Psoas muscle (tissue), 8 donors: ENCODE data around the gene NEK7. TPM values are rescaled to one million over a fixed set of nuclear protein-coding genes. Genes with fewer than 3 reads are reported as not detected.
A peak's percentile ranks its signal among the peaks of the same experiment; 100 is the strongest.

Source experiments
- ATAC-seq, 4 donors: fragments of 200-7000 bp; cut with Tn5 transposase; one replicate each; pipeline ENCODE4 v1.9.1; 2020; ENCODE audit warnings: moderate library complexity in 3 of 4, mild to moderate bottlenecking in 2 of 4
- DNase-seq, 2 donors: peaks; one replicate each; pipeline ENCODE4 v3.0.0-alpha.2; 2020
- H3K27ac ChIP-seq: fragments of 200-600 bp; one replicate; pipeline ENCODE4 v1.8.0; 2022
- H3K27me3 ChIP-seq, 3 donors: fragments of 200-600 bp in 1 of 3; one replicate each; pipeline versions ENCODE4 v1.6.1 to v1.8.0; 2013 to 2022; ENCODE audit warnings: low read length in 2 of 3, mild to moderate bottlenecking in 2 of 3, moderate library complexity in 1 of 3; ENCODE audit not compliant: insufficient read depth in 3 of 3
- H3K36me3 ChIP-seq, 2 donors: fragments of 200-600 bp in 1 of 2; one replicate each; pipeline versions ENCODE4 v1.6.1 to v1.8.0; 2013 to 2022; ENCODE audit warnings: low read depth in 1 of 2, mild to moderate bottlenecking in 1 of 2, moderate library complexity in 1 of 2; ENCODE audit not compliant: insufficient read depth in 1 of 2
- H3K4me1 ChIP-seq: fragments of 200-600 bp; one replicate; pipeline ENCODE4 v1.8.0; 2022
- H3K4me3 ChIP-seq: fragments of 200-600 bp; one replicate; pipeline ENCODE4 v1.8.0; 2022; ENCODE audit warnings: mild to moderate bottlenecking
- H3K9me3 ChIP-seq: fragments of 200-600 bp; one replicate; pipeline ENCODE4 v1.8.0; 2022
- CTCF ChIP-seq: fragments of 200-600 bp; IDR thresholded peaks from one replicate; pipeline ENCODE4 v1.8.0; 2022; ENCODE audit warnings: antibody characterized with exemption
- WGBS, 3 donors: extraction: QIAGEN DNeasy Blood & Tissue Kit; methylation state at CpG; one replicate each; pipeline versions ENCODE4 v1.1.6 to v1.1.7; 2013; 5-methylcytosine and 5-hydroxymethylcytosine counted together
- intact Hi-C, 2 donors: fragments of 100-400 bp; cut with DNase I; formaldehyde crosslinking; loops; one replicate each; pipeline versions ENCODE4 v1.11.0 to v1.14.2; 2022
- polyA plus RNA-seq, 3 donors: library from polyadenylated mRNA; stranded (reverse); fragments of 200-250 nt; gene quantifications; one replicate each; pipeline ENCODE4 v1.2.3, GENCODE V29; 2013
- total RNA-seq, 4 donors: library from RNA; stranded (reverse); fragmentation: NEBNext Ultra II Directional in 2 of 4; extraction: Animal tissue kit (Norgen Biotek cat#: 25700) in 2 of 4; gene quantifications; one replicate each; pipeline versions ENCODE4 v1.2.1 to v1.2.4, GENCODE V29; 2021 to 2023
- donor health status: healthy with polysubstance abuse.
- donor health status: DM: no; HTN: no; CAD: no; lungs with moderate emphysema.
- donor health status: Bipolar disorder and iron deficiency.
- donor health status: healthy.
- donor health status: DM: yes; HTN: yes; CAD: no.
- donor health status: DM: no; HTN: no; CAD: no.
- donor health status: DM: no; HTN: no; CAD: no.
- donor health status: DM: yes; HTN: yes; CAD: no.

The NEK7 gene
- total and polyA plus RNA-seq, 7 donors, result 10.1 to 88.2 (median 61.3) TPM

- Histone ChIP-seq H3K9me3 (no peaks in the 10 kb centered on the region), H3K4me3 (no peak overlapping the region), H3K4me1 (no peaks in the 10 kb centered on the region), H3K36me3 (no peaks in the 10 kb centered on the region), H3K27ac (no peak overlapping the region), H3K27me3 (no peaks in the 10 kb centered on the region)
- WGBS, 3 donors, result 34 to 40% (median 35%) methylated on average over 6 of the region's 6 CpGs
- peak; percentile 50 for TF ChIP-seq CTCF
- ATAC-seq, result no peak
- no peak for DNase-seq
- intact Hi-C loops, result loop anchor here (2.0 to 10.0 kb wide), 2 partner anchors 270 to 274 kb away; no protein-coding TSS in a partner anchor
Observed at GRCh38 chr1:198359024-198359653, 202.3 kb downstream of the NEK7 start.

GRCh38 chr1:198360208-198360729, 203.5 kb downstream of the NEK7 start:
- no peak for TF ChIP-seq CTCF
- DNase-seq (no peak), ATAC-seq (no peak)
- Histone ChIP-seq H3K36me3 (no peaks in the 10 kb centered on the region), H3K9me3 (no peaks in the 10 kb centered on the region), H3K27me3 (no peaks in the 10 kb centered on the region), H3K27ac (no peak overlapping the region), H3K4me3 (no peak overlapping the region), H3K4me1 (no peaks in the 10 kb centered on the region)
- 76 to 79% (median 76%) methylated on average over 4 of the region's 4 CpGs for WGBS, 3 donors
- intact Hi-C loops, result no loop called here

- no peaks in the 10 kb centered on the region for H3K36me3 ChIP-seq
- 82 to 88% (median 84%) methylated on average over 3 of the region's 3 CpGs for WGBS, 3 donors
- DNase-seq, result no peak
- no peak overlapping the region for H3K27ac ChIP-seq
- no peak for ATAC-seq
- intact Hi-C loops, result no loop called here
- no peak overlapping the region for H3K4me3 ChIP-seq
- no peaks in the 10 kb centered on the region for H3K4me1 ChIP-seq
- no peaks in the 10 kb centered on the region for H3K9me3 ChIP-seq
- no peaks in the 10 kb centered on the region for H3K27me3 ChIP-seq
- no peak for TF ChIP-seq CTCF
Observed at GRCh38 chr1:198361237-198361767, 204.5 kb downstream of the NEK7 start.

GRCh38 chr1:198363625-198364151, 206.9 kb downstream of the NEK7 start:
- WGBS, 3 donors, result 89 to 94% (median 90%) methylated on average over 3 of the region's 3 CpGs
- no peak for DNase-seq
- Histone ChIP-seq H3K9me3 (no peaks in the 10 kb centered on the region), H3K27me3 (no peaks in the 10 kb centered on the region), H3K4me3 (no peak overlapping the region), H3K36me3 (no peaks in the 10 kb centered on the region), H3K27ac (no peak overlapping the region), H3K4me1 (no peaks in the 10 kb centered on the region)
- no peak for ATAC-seq
- intact Hi-C loops, result no loop called here
- no peak for TF ChIP-seq CTCF
